Cardiac fibroblast (primary cell): ENCODE measurements around the gene RCBTB2.
A peak's percentile ranks its signal among the peaks of the same experiment; 100 is the strongest.

Experiments used
- DNase-seq, 2 donors: peaks; one replicate each; pipeline versions ENCODE4 v3.0.0 to v3.0.0-alpha.2; 2010; ENCODE audit warnings: low read depth in 2 of 2
- H3K4me3 ChIP-seq, 2 donors: replicated peaks in 1 of 2; 1 replicate in 1 of 2; 2 replicates in 1 of 2; pipeline ENCODE4 v1.5.1; 2011; ENCODE audit warnings: low read depth in 2 of 2, low read length in 2 of 2, mild to moderate bottlenecking in 2 of 2, moderate library complexity in 1 of 2
- TF ChIP-seq, protein P1 (sequence below): IDR thresholded peaks from one replicate; pipeline ENCODE4 v1.5.1; 2011; ENCODE audit warnings: low read depth, mild to moderate bottlenecking, low read length, inconsistent platforms

Gene RCBTB2

DNA sequence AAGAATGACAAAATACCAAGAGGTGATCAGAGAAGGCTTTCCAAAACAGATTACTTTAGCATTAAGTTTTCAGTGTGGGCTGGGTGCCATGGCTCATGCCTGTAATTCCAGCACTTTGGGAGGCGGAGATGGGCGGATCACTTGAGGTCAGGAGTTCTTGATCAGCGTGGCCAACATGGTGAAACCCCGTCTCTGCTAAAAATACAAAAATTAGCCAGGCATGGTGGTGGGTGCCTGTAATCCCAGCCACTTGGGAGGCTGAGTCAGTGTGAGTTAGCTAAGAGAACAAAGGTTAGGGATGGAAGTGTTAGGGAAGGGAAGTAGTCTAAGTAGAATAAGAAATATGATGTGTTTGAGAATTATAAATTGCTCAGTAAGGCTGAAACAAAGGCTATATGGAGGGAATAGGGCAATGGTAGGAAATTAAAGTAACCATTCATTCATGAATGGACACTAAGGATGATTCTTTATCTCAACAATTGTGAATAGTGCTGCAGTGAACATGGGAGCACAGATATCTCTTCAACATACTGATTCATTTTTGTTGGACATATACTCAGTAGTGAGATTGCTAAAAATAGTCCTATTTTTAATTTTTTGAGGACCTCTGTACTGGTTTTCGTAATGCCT, 3.9 kb upstream of the RCBTB2 start:
- no peak overlapping the region for H3K4me3 ChIP-seq
- DNase-seq: no peak

DNA sequence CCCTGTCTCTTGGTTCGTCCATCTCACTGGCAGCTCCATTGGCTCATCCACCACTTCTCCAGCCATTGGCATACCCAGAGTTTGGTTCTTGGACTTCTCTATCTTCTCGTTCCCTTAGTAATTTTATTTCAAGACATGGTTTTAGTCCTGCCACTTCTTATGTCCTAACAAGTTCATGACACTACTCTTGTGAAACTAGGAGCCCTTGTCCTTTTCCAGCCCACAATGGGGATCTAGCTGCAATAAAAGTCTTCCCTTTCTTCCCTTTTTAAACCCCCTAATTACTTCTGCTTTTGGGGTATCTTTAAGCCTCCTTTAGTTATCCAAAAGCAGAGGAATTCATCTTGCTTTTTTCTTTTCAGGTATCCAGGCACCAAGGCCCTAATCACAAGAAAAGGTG, 2.9 kb upstream of the RCBTB2 start:
- no peak overlapping the region for H3K4me3 ChIP-seq
- DNase-seq: no peak
- TF ChIP-seq, protein P1, sequence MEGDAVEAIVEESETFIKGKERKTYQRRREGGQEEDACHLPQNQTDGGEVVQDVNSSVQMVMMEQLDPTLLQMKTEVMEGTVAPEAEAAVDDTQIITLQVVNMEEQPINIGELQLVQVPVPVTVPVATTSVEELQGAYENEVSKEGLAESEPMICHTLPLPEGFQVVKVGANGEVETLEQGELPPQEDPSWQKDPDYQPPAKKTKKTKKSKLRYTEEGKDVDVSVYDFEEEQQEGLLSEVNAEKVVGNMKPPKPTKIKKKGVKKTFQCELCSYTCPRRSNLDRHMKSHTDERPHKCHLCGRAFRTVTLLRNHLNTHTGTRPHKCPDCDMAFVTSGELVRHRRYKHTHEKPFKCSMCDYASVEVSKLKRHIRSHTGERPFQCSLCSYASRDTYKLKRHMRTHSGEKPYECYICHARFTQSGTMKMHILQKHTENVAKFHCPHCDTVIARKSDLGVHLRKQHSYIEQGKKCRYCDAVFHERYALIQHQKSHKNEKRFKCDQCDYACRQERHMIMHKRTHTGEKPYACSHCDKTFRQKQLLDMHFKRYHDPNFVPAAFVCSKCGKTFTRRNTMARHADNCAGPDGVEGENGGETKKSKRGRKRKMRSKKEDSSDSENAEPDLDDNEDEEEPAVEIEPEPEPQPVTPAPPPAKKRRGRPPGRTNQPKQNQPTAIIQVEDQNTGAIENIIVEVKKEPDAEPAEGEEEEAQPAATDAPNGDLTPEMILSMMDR: no peak

More for the DNA sequence above, 3.9 kb upstream of the RCBTB2 start:
- TF ChIP-seq, protein P1: no peak

GRCh38 chr13:48534911-48535501, 2.1 kb upstream of the RCBTB2 start:
- no peak overlapping the region for H3K4me3 ChIP-seq
- DNase-seq: no peak
- TF ChIP-seq, protein P1: no peak

DNA sequence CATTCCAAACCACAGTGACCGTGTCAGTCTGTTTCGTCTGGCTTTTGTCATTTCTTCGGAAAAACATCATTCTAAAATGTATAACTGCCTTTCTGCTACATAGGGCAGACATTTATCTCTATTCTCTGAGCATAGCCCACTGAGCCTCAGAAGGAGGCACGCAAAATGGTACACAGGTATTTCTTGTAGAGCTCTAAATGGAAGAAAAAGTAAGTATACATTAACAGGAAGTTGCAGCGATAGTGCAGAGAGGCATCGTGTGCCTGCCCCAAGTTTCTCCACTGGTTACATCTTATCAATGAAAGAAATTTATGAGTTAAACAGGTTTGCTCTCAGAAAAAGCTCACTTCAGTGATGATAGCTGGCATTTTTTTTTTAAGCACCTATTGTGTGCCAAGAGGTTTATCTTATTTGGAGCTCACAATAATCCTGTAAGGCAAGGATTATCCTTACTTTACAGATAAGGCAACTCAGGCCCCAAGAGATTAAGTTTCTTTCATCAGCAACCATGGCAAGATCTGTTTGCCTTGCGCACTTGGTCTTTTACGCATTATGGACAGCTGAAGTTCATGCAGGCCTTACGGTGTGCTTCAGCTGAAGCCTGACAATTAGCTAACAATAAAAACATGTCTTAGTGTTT, 1.2 kb upstream of the RCBTB2 start:
- TF ChIP-seq, protein P1: no peak
- no peak for DNase-seq
- no peak overlapping the region for H3K4me3 ChIP-seq

DNA sequence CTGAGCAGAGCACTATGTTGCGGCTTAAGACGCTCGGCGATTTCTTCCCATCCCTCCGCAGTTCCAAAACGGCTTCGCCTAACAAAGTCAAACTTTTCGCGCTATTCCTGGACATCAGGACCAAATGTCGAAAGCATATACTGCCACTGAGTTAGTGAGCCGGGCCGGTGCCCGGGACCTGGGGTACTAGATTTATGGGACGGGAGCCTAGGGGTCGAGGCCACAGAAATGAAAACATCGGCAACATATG, 699 bp downstream of the RCBTB2 start:
- TF ChIP-seq, protein P1: no peak
- peak; percentile 67 to 73 for DNase-seq
- H3K4me3 ChIP-seq: peak overlapping the region; percentile 72 to 79

DNA sequence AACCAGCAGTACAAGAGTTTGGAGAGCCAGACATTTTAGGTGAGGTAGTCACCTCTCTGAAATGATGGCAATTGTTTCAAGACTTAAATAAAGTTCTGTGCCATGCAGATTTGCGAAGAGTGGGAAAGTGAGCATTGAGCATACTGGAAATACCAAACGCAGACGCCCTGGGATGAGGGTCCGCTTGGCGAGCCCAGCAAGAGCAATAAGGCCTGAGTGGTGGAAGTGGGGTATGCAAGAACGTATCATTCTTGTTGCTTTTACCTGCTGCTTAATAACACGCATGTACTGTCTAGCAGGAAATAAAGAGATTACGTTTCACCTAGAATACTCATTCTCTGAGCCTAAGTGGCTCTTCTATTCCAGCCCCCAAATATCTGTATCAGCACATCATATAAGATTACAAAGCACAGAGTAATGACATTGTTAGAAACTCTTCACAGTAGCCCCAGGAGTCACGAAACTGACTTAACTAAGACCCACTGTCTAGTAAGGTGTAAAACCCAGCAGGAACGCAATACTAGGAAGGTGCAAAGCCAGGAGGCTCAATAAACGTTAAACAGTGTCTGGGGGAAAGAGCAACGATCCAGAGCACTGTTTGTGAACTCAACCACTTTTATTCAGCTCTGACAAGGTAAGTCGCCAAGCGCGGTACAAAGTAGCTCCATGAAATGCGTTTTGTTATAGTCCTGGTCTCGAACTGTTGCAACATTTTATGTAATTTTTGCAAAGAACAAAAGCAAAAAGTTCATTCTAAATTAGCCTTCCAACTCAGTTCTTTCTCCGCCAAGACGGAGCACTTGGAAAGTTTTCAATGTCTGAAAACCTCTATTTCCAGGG, 1.2 kb downstream of the RCBTB2 start:
- TF ChIP-seq, protein P1: no peak
- no peak for DNase-seq
- H3K4me3 ChIP-seq: peak overlapping the region; percentile 72 to 79
